PC-3 (cell line): ENCODE data around the gene TLE6.

Experiments used
- EZH2 ChIP-seq: fragments of 300-600 bp; sonication (generic); IDR thresholded peaks from one replicate; pipeline ENCODE4 v1.6.1; 2017; ENCODE audit warnings: antibody characterized with exemption, mild to moderate bottlenecking, low read length; ENCODE audit not compliant: unreplicated experiment
- EZH2phosphoT487 ChIP-seq: fragments of 300-600 bp; sonication (generic); IDR thresholded peaks from 2 replicates; pipeline ENCODE4 v1.6.1; 2018; ENCODE audit warnings: mild to moderate bottlenecking, antibody characterized with exemption, low read length, borderline replicate concordance
- TF ChIP-seq, protein P1 (sequence below): fragments of 300-600 bp; sonication (generic); conservative IDR thresholded peaks from 2 replicates; pipeline ENCODE4 v1.5.1; 2017; ENCODE audit warnings: antibody characterized with exemption, low read depth, mild to moderate bottlenecking, low read length

DNA sequence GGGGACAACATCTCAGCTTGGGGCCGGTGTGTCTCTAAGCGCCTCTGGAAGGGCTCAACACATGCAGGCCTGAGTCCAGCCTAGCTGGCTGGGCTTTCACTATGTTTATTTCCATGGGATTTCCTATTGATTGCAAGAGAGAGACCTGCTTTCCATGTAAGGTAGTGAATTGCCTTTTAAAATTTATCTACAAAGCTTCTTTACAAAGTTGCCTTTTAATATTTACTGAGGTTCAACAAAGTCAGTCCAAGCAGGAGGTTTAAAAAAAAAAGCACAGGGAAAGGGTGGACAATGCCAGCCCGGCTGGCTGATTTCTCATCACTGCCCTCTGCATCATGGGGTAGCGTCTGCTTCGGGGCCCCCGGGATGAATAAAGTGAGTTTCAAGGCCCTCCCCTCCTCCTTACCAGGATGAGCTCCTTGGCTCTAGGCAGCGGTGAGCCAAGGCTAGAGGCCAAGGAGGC, 35.9 kb downstream of the TLE6 start:
- TF ChIP-seq EZH2 (no peak), EZH2phosphoT487 (no peak)
- TF ChIP-seq, protein P1, sequence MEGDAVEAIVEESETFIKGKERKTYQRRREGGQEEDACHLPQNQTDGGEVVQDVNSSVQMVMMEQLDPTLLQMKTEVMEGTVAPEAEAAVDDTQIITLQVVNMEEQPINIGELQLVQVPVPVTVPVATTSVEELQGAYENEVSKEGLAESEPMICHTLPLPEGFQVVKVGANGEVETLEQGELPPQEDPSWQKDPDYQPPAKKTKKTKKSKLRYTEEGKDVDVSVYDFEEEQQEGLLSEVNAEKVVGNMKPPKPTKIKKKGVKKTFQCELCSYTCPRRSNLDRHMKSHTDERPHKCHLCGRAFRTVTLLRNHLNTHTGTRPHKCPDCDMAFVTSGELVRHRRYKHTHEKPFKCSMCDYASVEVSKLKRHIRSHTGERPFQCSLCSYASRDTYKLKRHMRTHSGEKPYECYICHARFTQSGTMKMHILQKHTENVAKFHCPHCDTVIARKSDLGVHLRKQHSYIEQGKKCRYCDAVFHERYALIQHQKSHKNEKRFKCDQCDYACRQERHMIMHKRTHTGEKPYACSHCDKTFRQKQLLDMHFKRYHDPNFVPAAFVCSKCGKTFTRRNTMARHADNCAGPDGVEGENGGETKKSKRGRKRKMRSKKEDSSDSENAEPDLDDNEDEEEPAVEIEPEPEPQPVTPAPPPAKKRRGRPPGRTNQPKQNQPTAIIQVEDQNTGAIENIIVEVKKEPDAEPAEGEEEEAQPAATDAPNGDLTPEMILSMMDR, result no peak
